ENCODE measurements around the gene KEAP1.
"Not testable (repeated sequence)": the region's sequence is repeated elsewhere in the genome, so short reads cannot be mapped to it uniquely, and the experiment has no call there.

Gene KEAP1

GRCh38 chr19:10491472-10492047 is 11.6 kb downstream of the KEAP1 start:
- DNase-seq: no peak

- DNase-seq: no peak
Observed at GRCh38 chr19:10486551-10486950, 16.6 kb downstream of the KEAP1 start.

GRCh38 chr19:10478903-10479384 is 24.2 kb downstream of the KEAP1 start:
- DNase-seq: no peak

- no peak for DNase-seq
Observed at GRCh38 chr19:10478476-10478875, 24.7 kb downstream of the KEAP1 start.

- DNase-seq: no peak
Observed at GRCh38 chr19:10474962-10475451, 28.1 kb downstream of the KEAP1 start.

- DNase-seq: no peak
Observed at GRCh38 chr19:10473192-10473591, 30.0 kb downstream of the KEAP1 start.

- peak; percentile 24 for DNase-seq
Observed at GRCh38 chr19:10471909-10472308, 31.2 kb downstream of the KEAP1 start.

- DNase-seq: no peak
Observed at GRCh38 chr19:10468133-10468532, 35.0 kb downstream of the KEAP1 start.

GRCh38 chr19:10467104-10467706 is 36.0 kb downstream of the KEAP1 start:
- DNase-seq: no peak

- DNase-seq: no peak
Observed at GRCh38 chr19:10464456-10464855, 38.7 kb downstream of the KEAP1 start.

- DNase-seq: no peak
Observed at GRCh38 chr19:10462557-10462956, 40.6 kb downstream of the KEAP1 start.

- not testable (repeated sequence) for DNase-seq
Observed at GRCh38 chr19:10462042-10462441, 41.1 kb downstream of the KEAP1 start.

- peak; percentile 71 for DNase-seq
Observed at GRCh38 chr19:10461047-10461949, 41.9 kb downstream of the KEAP1 start.

- no peak for DNase-seq
Observed at GRCh38 chr19:10460714-10461046, 42.5 kb downstream of the KEAP1 start.

- not testable (repeated sequence) for DNase-seq
Observed at GRCh38 chr19:10458733-10459132, 44.4 kb downstream of the KEAP1 start.

GRCh38 chr19:10454267-10454666 is 48.9 kb downstream of the KEAP1 start:
- no peak for DNase-seq

GRCh38 chr19:10453852-10454251 is 49.3 kb downstream of the KEAP1 start:
- no peak for DNase-seq

- DNase-seq: no peak
Observed at GRCh38 chr19:10452726-10453618, 50.2 kb downstream of the KEAP1 start.

- no peak for DNase-seq
Observed at GRCh38 chr19:10450853-10451609, 52.1 kb downstream of the KEAP1 start.

GRCh38 chr19:10450191-10450852 is 52.8 kb downstream of the KEAP1 start:
- DNase-seq: no peak

- no peak for DNase-seq
Observed at GRCh38 chr19:10449037-10449436, 54.1 kb downstream of the KEAP1 start.
